CD4-positive, alpha-beta T cell (primary cell): Measurements from ENCODE around the gene RBM38. TPM values are rescaled to one million over a fixed set of nuclear protein-coding genes. Genes with fewer than 3 reads are reported as not detected.

Experiments used
- ATAC-seq: fragments of 200-7000 bp; cut with Tn5 transposase; one replicate; pipeline ENCODE4 v1.10.0; 2022; ENCODE audit warnings: mild to moderate bottlenecking; ENCODE audit not compliant: poor library complexity
- CTCF ChIA-PET: fragments of 350-600 bp; sonication (Branson Sonifier 250); formaldehyde crosslinking; loops from one replicate; lab custom pipeline; 2021; ENCODE audit warnings: antibody characterized with exemption, inconsistent platforms; lab: Charles Lee
- POLR2A ChIA-PET: fragments of 350-600 bp; sonication (Branson Sonifier 250); formaldehyde crosslinking; loops from one replicate; lab custom pipeline; 2021; ENCODE audit warnings: antibody characterized with exemption, inconsistent platforms; lab: Charles Lee
- DNase-seq, 14 experiments: peaks; one replicate each; pipeline ENCODE4 v3.0.0-alpha.2; 2013 to 2020; ENCODE audit warnings: mixed read lengths in 2 of 14
- H3K27ac ChIP-seq, 2 donors: one replicate each; pipeline versions ENCODE4 v1.5.1 to v1.7.0; 2013; ENCODE audit warnings: low read length in 2 of 2, low read depth in 1 of 2, mild to moderate bottlenecking in 1 of 2
- H3K27me3 ChIP-seq, 2 experiments: 1 replicate in 1 of 2; 2 replicates in 1 of 2; pipeline versions ENCODE4 v1.6.1 to v1.7.0; 2013; ENCODE audit warnings: low read length in 2 of 2, control low read depth in 1 of 2, mild to moderate bottlenecking in 1 of 2, moderate library complexity in 1 of 2; ENCODE audit not compliant: insufficient read depth in 2 of 2, control insufficient read depth in 1 of 2
- H3K36me3 ChIP-seq: one replicate; pipeline ENCODE4 v1.6.1; 2013; ENCODE audit warnings: low read length, control low read depth; ENCODE audit not compliant: insufficient read depth
- H3K4me1 ChIP-seq: one replicate; pipeline ENCODE4 v1.6.1; 2013; ENCODE audit warnings: low read length, control low read depth; ENCODE audit not compliant: insufficient read depth
- H3K4me3 ChIP-seq: one replicate; pipeline ENCODE4 v1.5.1; 2013; ENCODE audit warnings: mild to moderate bottlenecking, low read length, moderate library complexity
- H3K9me3 ChIP-seq, 2 experiments: 1 replicate in 1 of 2; 2 replicates in 1 of 2; pipeline versions ENCODE4 v1.6.1 to v1.7.0; 2013; ENCODE audit warnings: low read length in 2 of 2, mild to moderate bottlenecking in 2 of 2, control low read depth in 1 of 2, moderate library complexity in 1 of 2; ENCODE audit not compliant: control insufficient read depth in 1 of 2, insufficient read depth in 1 of 2
- H3K27ac Mint-ChIP-seq: one replicate; pipeline ENCODE4 v1.8.0; 2020; ENCODE audit warnings: mixed read lengths
- H3K27me3 Mint-ChIP-seq: one replicate; pipeline ENCODE4 v1.8.0; 2021; ENCODE audit warnings: mixed read lengths
- H3K36me3 Mint-ChIP-seq: one replicate; pipeline ENCODE4 v1.8.0; 2021; ENCODE audit warnings: low read depth, mixed read lengths
- H3K4me1 Mint-ChIP-seq: one replicate; pipeline ENCODE4 v1.8.0; 2021; ENCODE audit warnings: low read depth, mixed read lengths
- H3K4me3 Mint-ChIP-seq: one replicate; pipeline ENCODE4 v1.8.0; 2020; ENCODE audit warnings: mild to moderate bottlenecking, mixed read lengths
- H3K9me3 Mint-ChIP-seq: one replicate; pipeline ENCODE4 v1.8.0; 2020; ENCODE audit warnings: mixed read lengths
- intact Hi-C, 2 experiments: fragments of 100-400 bp; cut with DNase I in 1 of 2; cut with micrococcal nuclease in 1 of 2; formaldehyde crosslinking; loops; one replicate each; pipeline versions ENCODE4 v1.15.1 to v1.9.0; 2023 to 2025; cut with DNase I, micrococcal nuclease
- total RNA-seq, 174 experiments: library from RNA in 2 of 174; stranded (reverse) in 2 of 174; gene quantifications; one replicate each; pipeline ENCODE4 v1.2.3 and lab custom pipeline; 2021 to 2026
- TF ChIP-seq, protein P1 (sequence below): fragments of 200-600 bp; IDR thresholded peaks from one replicate; pipeline ENCODE4 v1.8.0; 2022; ENCODE audit warnings: antibody characterized with exemption, mild to moderate bottlenecking

Gene RBM38
- total RNA-seq, 2 experiments from 2014 or later, result 604 to 645 TPM

GRCh38 chr20:57389695-57390603 is 1.2 kb upstream of the RBM38 start:
- peaks cover 52% of the 10 kb centered on the region for H3K4me1 ChIP-seq

GRCh38 chr20:57391439-57392301 is 474 bp downstream of the RBM38 start:
- CTCF ChIA-PET, result interaction anchor here (0.9 kb wide), 1 partner anchor 10 kb away, joined by 5 read pairs; no protein-coding TSS in a partner anchor
- peaks cover 60% of the 10 kb centered on the region for H3K36me3 Mint-ChIP-seq
- Histone ChIP-seq H3K27me3 (no peaks in the 10 kb centered on the region), H3K36me3 (peaks cover 37% of the 10 kb centered on the region), H3K4me3 (peak overlapping the region; percentile 72), H3K9me3 (no peaks in the 10 kb centered on the region), H3K4me1 (peaks cover 69% of the 10 kb centered on the region), H3K27ac (peak overlapping the region; percentile 83 to 88)
- peaks cover 58% of the 10 kb centered on the region for H3K4me1 Mint-ChIP-seq
- TF ChIP-seq, protein P1, sequence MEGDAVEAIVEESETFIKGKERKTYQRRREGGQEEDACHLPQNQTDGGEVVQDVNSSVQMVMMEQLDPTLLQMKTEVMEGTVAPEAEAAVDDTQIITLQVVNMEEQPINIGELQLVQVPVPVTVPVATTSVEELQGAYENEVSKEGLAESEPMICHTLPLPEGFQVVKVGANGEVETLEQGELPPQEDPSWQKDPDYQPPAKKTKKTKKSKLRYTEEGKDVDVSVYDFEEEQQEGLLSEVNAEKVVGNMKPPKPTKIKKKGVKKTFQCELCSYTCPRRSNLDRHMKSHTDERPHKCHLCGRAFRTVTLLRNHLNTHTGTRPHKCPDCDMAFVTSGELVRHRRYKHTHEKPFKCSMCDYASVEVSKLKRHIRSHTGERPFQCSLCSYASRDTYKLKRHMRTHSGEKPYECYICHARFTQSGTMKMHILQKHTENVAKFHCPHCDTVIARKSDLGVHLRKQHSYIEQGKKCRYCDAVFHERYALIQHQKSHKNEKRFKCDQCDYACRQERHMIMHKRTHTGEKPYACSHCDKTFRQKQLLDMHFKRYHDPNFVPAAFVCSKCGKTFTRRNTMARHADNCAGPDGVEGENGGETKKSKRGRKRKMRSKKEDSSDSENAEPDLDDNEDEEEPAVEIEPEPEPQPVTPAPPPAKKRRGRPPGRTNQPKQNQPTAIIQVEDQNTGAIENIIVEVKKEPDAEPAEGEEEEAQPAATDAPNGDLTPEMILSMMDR, result no peak
- POLR2A ChIA-PET, result interaction anchor here (0.6 to 6.3 kb wide), 26 partner anchors 9 to 1773 kb away, joined by 3 to 132 read pairs (median 4); partner anchors contain the start of genes VAPB and ZBP1
- intact Hi-C loops, result loop anchor here (2.0 to 5.0 kb wide), 4 partner anchors 43 to 1501 kb away; partner anchors contain the start of genes PMEPA1 (in 1 of the 2) and RAB22A (in 1 of the 2)
- peak overlapping the region; percentile 96 for H3K27ac Mint-ChIP-seq
- peak overlapping the region; percentile 99 for H3K4me3 Mint-ChIP-seq
- no peaks in the 10 kb centered on the region for H3K9me3 Mint-ChIP-seq
- peak in 6 of 14 experiments; percentile 23 to 70 (median 48) for DNase-seq
- peaks cover 6% of the 10 kb centered on the region for H3K27me3 Mint-ChIP-seq
- ATAC-seq, result no peak

More at GRCh38 chr20:57389695-57390603, 1.2 kb upstream of the RBM38 start:
- DNase-seq (peak in 9 of 14 experiments; percentile 36 to 89 (median 56)), ATAC-seq (no peak)
- Mint-ChIP-seq H3K27ac (peak overlapping the region; percentile 89), H3K4me1 (peaks cover 42% of the 10 kb centered on the region), H3K27me3 (peaks cover 6% of the 10 kb centered on the region), H3K9me3 (no peaks in the 10 kb centered on the region), H3K36me3 (peaks cover 53% of the 10 kb centered on the region), H3K4me3 (peak overlapping the region; percentile 92)
- peak overlapping the region; percentile 50 for H3K4me3 ChIP-seq
- ChIA-PET POLR2A (interaction anchor here (0.6 to 6.3 kb wide), 16 partner anchors 8 to 1261 kb away, joined by 3 to 132 read pairs (median 4); partner anchors contain the start of genes STX16 and ZBP1), CTCF (interaction anchor here (1.0 to 2.5 kb wide), 4 partner anchors 8 to 84 kb away, joined by 3 to 14 read pairs (median 10); no protein-coding TSS in a partner anchor)
- no peaks in the 10 kb centered on the region for H3K9me3 ChIP-seq
- H3K36me3 ChIP-seq, result peaks cover 20% of the 10 kb centered on the region
- no peaks in the 10 kb centered on the region for H3K27me3 ChIP-seq
- TF ChIP-seq, protein P1, result peak; percentile 1
- H3K27ac ChIP-seq, result peak overlapping the region; percentile 38 to 74
- intact Hi-C loops, result loop anchor here (1.0 to 10.0 kb wide), 7 partner anchors 8 to 1502 kb away; partner anchors contain the start of genes PMEPA1 (in 1 of the 2) and RAB22A (in 1 of the 2)
